HG03095 (cell line): ENCODE data around the gene PLEKHH3.

Experiments used
- ATAC-seq: cut with Tn5 transposase; IDR thresholded peaks from one replicate; pipeline ENCODE4 v1.9.1; 2021; ENCODE audit warnings: moderate library complexity; ENCODE audit not compliant: unreplicated experiment

The PLEKHH3 gene

GRCh38 chr17:42687707-42688320 lies 11.0 kb upstream of the PLEKHH3 start:
- no peak for ATAC-seq

- no peak for ATAC-seq
Measured at GRCh38 chr17:42686520-42687128, 9.8 kb upstream of the PLEKHH3 start.

DNA sequence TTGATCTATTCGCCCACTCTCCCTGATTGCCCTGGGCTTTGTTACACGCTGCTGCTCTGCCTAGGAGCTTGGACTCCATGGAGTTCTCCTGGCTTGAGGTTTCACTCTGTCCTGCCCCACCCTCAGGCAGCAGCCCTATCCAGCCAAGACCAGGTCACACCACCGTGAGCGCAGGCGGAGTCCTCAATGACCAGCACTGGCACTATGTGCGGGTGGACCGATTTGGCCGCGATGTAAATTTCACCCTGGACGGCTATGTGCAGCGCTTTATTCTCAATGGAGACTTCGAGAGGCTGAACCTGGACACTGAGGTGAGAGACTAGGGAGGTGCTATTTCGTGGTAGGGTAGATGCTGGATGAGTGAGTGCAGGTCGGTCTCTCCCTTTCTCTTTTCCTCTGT lies 9.0 kb upstream of the PLEKHH3 start:
- ATAC-seq, result no peak

- ATAC-seq, result no peak
Measured at GRCh38 chr17:42684929-42685556, 8.2 kb upstream of the PLEKHH3 start.

DNA sequence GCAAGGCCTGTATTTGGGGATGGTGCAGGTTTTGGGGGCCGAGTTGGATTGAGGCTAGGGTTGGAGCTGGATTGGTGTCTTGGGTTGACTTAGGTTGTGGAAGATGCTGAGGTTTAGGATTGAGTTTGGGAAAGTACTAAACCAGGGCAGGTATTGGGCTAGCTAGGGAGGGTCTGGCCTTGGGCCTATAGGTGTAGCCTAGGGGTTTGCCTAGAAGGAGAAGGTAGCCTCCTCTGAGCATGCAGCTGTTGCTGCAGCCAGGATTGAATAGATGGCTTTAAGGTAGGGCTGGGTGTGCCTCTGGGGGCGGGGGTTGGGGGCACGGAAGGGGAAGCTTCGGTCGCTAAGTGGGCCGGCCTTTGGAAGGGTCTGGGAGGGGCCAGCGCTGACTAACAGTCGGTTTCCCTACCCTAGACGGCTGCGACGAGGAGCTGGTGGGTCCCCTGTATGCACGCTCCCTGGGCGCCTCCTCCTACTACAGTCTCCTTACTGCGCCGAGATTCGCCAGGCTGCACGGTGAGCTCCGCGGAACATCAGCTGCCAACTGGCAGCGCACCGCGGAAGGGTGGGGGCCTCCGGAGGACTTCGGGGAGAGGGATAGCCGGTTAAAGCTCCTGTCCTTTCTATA lies 6.7 kb upstream of the PLEKHH3 start:
- ATAC-seq, result no peak

DNA sequence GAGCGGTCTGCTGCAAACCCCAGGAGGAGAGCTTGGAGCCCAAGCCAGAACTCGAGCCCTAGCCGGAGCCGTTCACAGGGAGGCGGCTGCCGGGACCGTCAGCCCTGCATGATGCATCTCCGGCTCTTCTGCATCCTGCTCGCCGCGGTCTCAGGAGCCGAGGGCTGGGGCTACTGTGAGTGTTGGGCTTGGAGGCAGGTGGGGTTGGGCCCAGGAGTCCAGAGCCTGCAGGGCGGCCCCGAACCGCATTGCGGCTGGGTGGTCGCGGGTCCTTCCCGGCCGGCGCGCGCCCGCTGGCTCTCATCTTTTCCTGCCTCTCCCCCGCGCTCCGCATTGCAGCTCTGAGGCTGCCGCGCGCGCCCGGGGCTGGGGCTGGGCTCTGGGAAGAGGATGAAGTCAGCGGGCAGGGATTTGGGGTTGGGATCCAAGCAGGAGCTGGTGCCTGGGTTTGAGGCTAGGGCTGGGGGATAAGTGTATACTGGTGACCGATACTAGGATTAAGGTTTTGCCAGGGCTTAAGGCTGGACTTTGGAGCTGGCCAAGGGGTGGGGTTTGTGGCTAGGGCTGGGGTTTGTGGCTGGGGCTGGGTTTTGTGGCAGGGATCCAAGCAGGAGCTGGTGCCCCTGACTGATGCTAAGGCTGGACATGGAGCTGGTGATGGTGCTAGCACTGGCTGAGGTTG lies 6.1 kb upstream of the PLEKHH3 start:
- no peak for ATAC-seq

GRCh38 chr17:42681976-42682721 lies 5.4 kb upstream of the PLEKHH3 start, which contains the start of gene CNTNAP1:
Gene CNTNAP1 (plus strand): TSS chr17:42682531. CDS start chr17:42682830, 299 bp downstream.
- ATAC-seq, result no peak

GRCh38 chr17:42680331-42680808 lies 3.6 kb upstream of the PLEKHH3 start:
- no peak for ATAC-seq

DNA sequence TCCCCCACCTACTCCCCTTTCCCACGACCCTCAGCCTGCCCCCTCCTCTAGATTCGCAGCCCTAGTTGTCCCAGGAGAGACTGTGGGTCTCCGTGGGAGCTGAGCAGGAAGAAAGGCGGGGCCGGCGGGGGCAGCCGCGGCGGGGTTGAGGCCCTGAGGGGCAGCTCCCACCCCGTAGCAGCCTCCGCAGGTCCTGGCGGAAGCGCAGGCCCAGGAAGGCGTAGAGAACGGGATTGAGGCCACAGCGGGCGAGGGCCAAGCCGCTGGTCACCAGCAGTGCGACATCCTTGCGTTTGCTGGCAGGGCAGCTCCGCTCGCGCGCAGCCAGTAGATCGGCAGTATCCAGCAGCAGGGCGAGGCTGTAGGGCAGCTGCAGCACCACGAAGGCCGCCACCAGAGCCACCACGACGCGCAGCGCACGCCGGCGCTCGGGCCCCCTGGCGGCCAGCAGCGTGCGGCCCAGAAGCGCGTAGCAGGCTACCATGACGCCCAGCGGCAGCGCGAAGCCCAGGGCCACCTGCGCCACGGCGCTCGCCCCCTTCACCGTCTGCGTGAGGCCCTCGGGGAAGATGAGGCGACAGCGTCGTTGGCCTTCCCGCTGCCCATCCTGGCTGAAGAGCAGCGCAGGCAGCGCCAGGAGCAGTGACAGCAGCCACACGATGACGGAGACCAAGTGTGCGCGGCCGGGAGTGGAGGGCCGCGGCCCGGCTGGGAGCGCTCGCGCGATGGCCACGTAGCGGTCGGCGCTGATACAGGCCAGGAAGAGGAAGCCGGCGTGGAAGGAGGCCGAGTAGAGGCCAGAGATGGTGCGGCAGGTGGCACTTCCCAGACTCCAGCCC lies 2.9 kb upstream of the PLEKHH3 start:
- peak; percentile 18 for ATAC-seq

GRCh38 chr17:42678951-42679491 lies 2.2 kb upstream of the PLEKHH3 start:
- ATAC-seq, result no peak

DNA sequence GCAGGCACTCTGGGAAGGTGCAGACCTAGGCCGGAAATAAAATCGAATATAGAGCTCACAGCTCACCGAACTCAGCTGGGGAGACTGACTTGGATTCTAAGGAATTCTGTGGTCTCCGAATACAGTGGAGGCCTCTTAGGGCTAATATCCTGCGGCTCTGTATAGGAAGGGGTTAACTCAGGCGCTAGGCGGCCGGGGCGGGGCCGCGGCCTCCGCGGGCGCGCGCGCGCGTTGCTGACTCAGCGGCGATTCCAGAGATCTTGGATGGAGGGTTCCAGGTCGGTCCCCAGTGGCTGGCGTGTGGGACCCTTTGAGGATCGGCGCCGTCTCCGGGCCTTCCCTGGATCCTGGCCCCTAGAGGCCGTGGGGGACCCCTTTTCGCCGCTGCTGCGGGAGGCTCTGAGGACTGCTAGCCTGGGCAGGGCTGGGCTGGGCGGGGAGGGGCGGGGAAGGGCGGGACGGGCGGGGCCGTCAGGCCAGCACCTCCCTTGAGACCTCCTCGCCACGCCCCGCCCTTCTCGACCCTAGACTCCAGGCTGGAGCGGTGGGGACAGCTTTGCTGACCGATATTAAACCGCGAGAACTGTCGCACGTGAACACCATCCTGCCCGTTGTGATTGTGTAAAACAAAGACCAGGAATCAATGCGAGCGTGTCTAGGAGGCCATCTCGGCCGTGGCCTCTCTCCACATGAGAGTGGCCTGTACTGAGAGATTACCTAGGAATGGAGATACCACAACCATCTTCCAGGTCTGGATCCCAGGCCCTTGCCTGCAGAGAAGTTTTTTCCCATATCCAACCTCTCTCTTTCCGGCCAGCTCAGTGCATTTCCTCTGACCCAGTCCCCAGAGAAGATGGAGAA lies 1.4 kb upstream of the PLEKHH3 start:
- ATAC-seq, result no peak

- ATAC-seq, result peak; percentile 48
Measured at GRCh38 chr17:42677012-42677857, 441 bp upstream of the PLEKHH3 start.

DNA sequence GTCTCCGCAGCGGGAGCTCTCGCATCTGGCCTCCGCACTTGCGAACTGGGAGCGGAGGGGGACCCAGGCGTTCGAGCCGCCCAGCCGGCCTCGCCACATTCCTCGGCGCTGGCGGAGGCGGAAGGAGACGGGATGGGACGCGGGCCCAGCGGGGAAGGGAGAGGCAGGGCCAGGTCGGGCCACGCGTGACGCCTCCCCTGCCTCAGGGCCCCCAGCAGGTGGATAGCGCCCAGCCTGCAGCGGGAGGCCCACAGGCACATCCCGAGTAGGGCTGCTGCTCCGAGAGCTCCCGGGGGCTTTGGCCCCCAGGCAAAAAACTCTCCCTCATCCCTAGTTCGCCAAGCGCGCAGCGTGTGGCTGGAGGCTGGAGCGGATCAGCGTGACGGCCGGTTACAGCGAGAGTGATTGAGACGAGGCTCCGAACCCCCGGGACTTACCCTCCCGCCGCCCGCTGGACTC lies 800 bp downstream of the PLEKHH3 start:
- ATAC-seq, result no peak

DNA sequence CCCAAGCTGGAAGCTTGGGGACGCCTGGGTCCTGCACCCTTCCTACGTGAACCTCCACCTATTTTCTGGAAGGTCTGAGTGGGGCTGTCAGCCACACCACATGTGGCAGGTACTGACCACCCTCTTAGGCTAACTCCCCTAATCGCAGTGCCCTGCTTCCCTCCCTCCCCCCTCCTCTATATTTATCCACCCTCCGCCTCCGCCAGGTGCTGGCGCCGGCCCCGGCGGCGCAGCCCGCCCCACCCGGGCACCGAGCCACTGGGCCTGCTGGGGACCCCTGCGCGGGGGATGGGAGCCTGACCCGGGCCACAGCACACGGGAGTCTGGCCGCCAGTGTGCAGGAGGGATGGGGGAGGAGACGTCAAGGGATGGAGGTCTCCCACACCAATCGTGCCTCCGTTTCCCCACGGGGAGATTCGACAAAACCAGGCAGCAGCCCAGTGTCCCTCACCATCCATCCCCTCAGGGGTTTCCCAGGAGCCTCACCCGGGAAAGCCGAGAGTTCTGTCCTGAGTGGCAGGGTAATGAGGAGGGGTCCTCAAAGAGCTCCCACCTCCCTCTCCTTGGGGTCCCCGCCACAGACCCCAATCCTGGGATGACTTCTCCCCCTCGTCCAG lies 1.3 kb downstream of the PLEKHH3 start:
- no peak for ATAC-seq

GRCh38 chr17:42674755-42675347 lies 1.9 kb downstream of the PLEKHH3 start:
- ATAC-seq, result no peak

- ATAC-seq, result no peak
Measured at GRCh38 chr17:42673885-42674754, 2.7 kb downstream of the PLEKHH3 start.
